Endothelial cell of umbilical vein (primary cell): Measurements from ENCODE around the gene TNIP1.

ENCODE experiments used
- CTCF ChIP-seq, 2 donors: IDR thresholded peaks; 1 replicate in 1 of 2; 2 replicates in 1 of 2; pipeline ENCODE4 v1.5.1; 2011; ENCODE audit warnings: low read length in 2 of 2, mild to moderate bottlenecking in 2 of 2, moderate library complexity in 2 of 2, control low read depth in 1 of 2, inconsistent platforms in 1 of 2, low read depth in 1 of 2; ENCODE audit not compliant: insufficient read depth in 1 of 2; ENCODE audit errors: extremely low read depth in 1 of 2
- GATA2 ChIP-seq: IDR thresholded peaks from 2 replicates; pipeline ENCODE4 v1.7.0; 2011; ENCODE audit warnings: low read depth, mild to moderate bottlenecking, moderate library complexity, mixed read lengths, low read length; ENCODE audit not compliant: insufficient read length, insufficient read depth
- MAX ChIP-seq: IDR thresholded peaks from 2 replicates; pipeline ENCODE4 v1.6.1; 2011; ENCODE audit not compliant: insufficient read depth, insufficient read length
- MYC ChIP-seq: IDR thresholded peaks from one replicate; pipeline ENCODE4 v1.6.1; 2011; ENCODE audit warnings: mild to moderate bottlenecking, low read depth, low read length
- POLR2A ChIP-seq: IDR thresholded peaks from 2 replicates; pipeline ENCODE4 v1.6.1; 2012; ENCODE audit warnings: low read depth, mild to moderate bottlenecking, control low read depth, low read length
- POLR2AphosphoS5 ChIP-seq: IDR thresholded peaks from 2 replicates; pipeline ENCODE4 v1.6.1; 2012; ENCODE audit warnings: low read depth, mild to moderate bottlenecking, control low read depth, low read length, moderate library complexity; ENCODE audit not compliant: insufficient read depth

- TF ChIP-seq POLR2AphosphoS5 (no peak), CTCF (IDR thresholded peaks at IDR 0.05; ENCODE audit: extremely low read depth in 1 of 2, insufficient read depth in 1 of 2, low read depth in 1 of 2, low read length in 2 of 2) (no peak), POLR2A (no peak), MAX (no peak), GATA2 (no peak), MYC (no peak)
These were observed 14.0 kb upstream of the TNIP1 start for GRCh38 chr5:151094852-151095245.
